HepG2 (cell line): ENCODE data around the gene TNFAIP8L1. TPM values are rescaled to one million over a fixed set of nuclear protein-coding genes. Genes with fewer than 3 reads are reported as not detected.
A peak's percentile ranks its signal among the peaks of the same experiment; 100 is the strongest.

Source experiments
- ADNP ChIP-seq: sonication (generic); formaldehyde crosslinking; IDR thresholded peaks from 2 replicates; pipeline ENCODE4 v1.4.0; 2020; ENCODE audit warnings: missing genetic modification reagents
- BHLHE40 ChIP-seq: IDR thresholded peaks from 2 replicates; pipeline ENCODE4 v1.6.1; 2011; ENCODE audit warnings: low read length, improper control_type of control experiment
- CEBPG ChIP-seq: IDR thresholded peaks from 2 replicates; pipeline ENCODE4 v1.6.1; 2016
- ELF1 ChIP-seq: sonication (generic); formaldehyde crosslinking; IDR thresholded peaks from 2 replicates; pipeline ENCODE4 v1.4.0; 2020; ENCODE audit warnings: missing genetic modification reagents
- FOSL2 ChIP-seq: sonication (generic); formaldehyde crosslinking; IDR thresholded peaks from 2 replicates; pipeline ENCODE4 v1.4.0; 2020; ENCODE audit warnings: missing genetic modification reagents
- FOXO1 ChIP-seq: sonication (generic); formaldehyde crosslinking; IDR thresholded peaks from 2 replicates; pipeline ENCODE4 v1.4.0; 2020; ENCODE audit warnings: missing genetic modification reagents
- HOXD1 ChIP-seq: sonication (generic); formaldehyde crosslinking; IDR thresholded peaks from 2 replicates; pipeline ENCODE4 v1.5.0; 2020; ENCODE audit warnings: missing genetic modification reagents
- JUNB ChIP-seq: sonication (generic); formaldehyde crosslinking; IDR thresholded peaks from 2 replicates; pipeline ENCODE4 v1.8.0; 2022; ENCODE audit warnings: missing genetic modification reagents, mild to moderate bottlenecking, borderline replicate concordance
- KMT2B ChIP-seq: IDR thresholded peaks from 2 replicates; pipeline ENCODE4 v1.6.1; 2016; ENCODE audit warnings: missing genetic modification reagents, missing compliant biosample characterization
- MIXL1 ChIP-seq: IDR thresholded peaks from 2 replicates; pipeline ENCODE4 v1.6.1; 2016
- MTA3 ChIP-seq: sonication (generic); formaldehyde crosslinking; IDR thresholded peaks from 2 replicates; pipeline ENCODE4 v1.4.0; 2020; ENCODE audit warnings: missing genetic modification reagents
- MXD4 ChIP-seq: IDR thresholded peaks from 2 replicates; pipeline ENCODE4 v1.6.1; 2016; ENCODE audit warnings: mild to moderate bottlenecking, missing biosample characterization, missing genetic modification reagents
- RCOR2 ChIP-seq: IDR thresholded peaks from 2 replicates; pipeline ENCODE4 v1.6.1; 2016; ENCODE audit warnings: missing biosample characterization, missing genetic modification reagents
- TCF7 ChIP-seq: sonication (generic); IDR thresholded peaks from 2 replicates; pipeline ENCODE4 v1.6.1; 2016; ENCODE audit warnings: antibody characterized with exemption, low read depth
- ZNF224 ChIP-seq: sonication (generic); formaldehyde crosslinking; IDR thresholded peaks from 2 replicates; pipeline ENCODE4 v1.5.0; 2020; ENCODE audit warnings: mild to moderate bottlenecking, missing genetic modification reagents
- ZNF446 ChIP-seq: sonication (generic); formaldehyde crosslinking; IDR thresholded peaks from 2 replicates; pipeline ENCODE4 v1.5.0; 2020; ENCODE audit warnings: mild to moderate bottlenecking, missing genetic modification reagents
- ZNF557 ChIP-seq: sonication (generic); formaldehyde crosslinking; IDR thresholded peaks from 2 replicates; pipeline ENCODE4 v1.4.0; 2020; ENCODE audit warnings: missing genetic modification reagents
- ZNF569 ChIP-seq: sonication (generic); formaldehyde crosslinking; IDR thresholded peaks from 2 replicates; pipeline ENCODE4 v1.5.0; 2020; ENCODE audit warnings: mild to moderate bottlenecking, missing genetic modification reagents, moderate library complexity, borderline replicate concordance
- ZNF577 ChIP-seq: sonication (generic); formaldehyde crosslinking; IDR thresholded peaks from 2 replicates; pipeline ENCODE4 v1.4.0; 2020; ENCODE audit warnings: mild to moderate bottlenecking, low read depth, missing genetic modification reagents, borderline replicate concordance
- ZNF629 ChIP-seq: sonication (generic); formaldehyde crosslinking; conservative IDR thresholded peaks from 2 replicates; pipeline ENCODE4 v1.5.0; 2020; ENCODE audit warnings: missing genetic modification reagents
- ZNF703 ChIP-seq: sonication (generic); formaldehyde crosslinking; IDR thresholded peaks from 2 replicates; pipeline ENCODE4 v1.5.1; 2020; ENCODE audit warnings: missing genetic modification reagents, mild to moderate bottlenecking, moderate library complexity, borderline replicate concordance
- ZNF720 ChIP-seq: sonication (generic); formaldehyde crosslinking; IDR thresholded peaks from 2 replicates; pipeline ENCODE4 v1.4.0; 2020; ENCODE audit warnings: missing genetic modification reagents
- ZNF761 ChIP-seq: sonication (generic); formaldehyde crosslinking; conservative IDR thresholded peaks from 2 replicates; pipeline ENCODE4 v1.4.0; 2020; ENCODE audit warnings: mild to moderate bottlenecking, missing genetic modification reagents
- ZNF891 ChIP-seq: sonication (generic); formaldehyde crosslinking; IDR thresholded peaks from 2 replicates; pipeline ENCODE4 v1.5.0; 2020; ENCODE audit warnings: mild to moderate bottlenecking, missing genetic modification reagents
- ZSCAN21 ChIP-seq: sonication (generic); formaldehyde crosslinking; IDR thresholded peaks from 2 replicates; pipeline ENCODE4 v1.8.0; 2022; ENCODE audit warnings: mild to moderate bottlenecking, missing genetic modification reagents, moderate library complexity, borderline replicate concordance
- polyA plus RNA-seq, 8 experiments: library from polyadenylated mRNA; depleted of rRNA in 3 of 8; stranded (reverse) in 7 of 8; unstranded in 1 of 8; fragments of >200 nt; fragmentation: Illumina TruSeq in 4 of 8; extraction: Trizol in 4 of 8; gene quantifications; 2 replicates each; pipeline versions ENCODE4 v1.2.1 to v1.2.3, GENCODE V29; 2011 to 2016; ENCODE audit warnings: low read depth in 4 of 8, missing spikeins in 1 of 8, mixed read lengths in 1 of 8; ENCODE audit not compliant: insufficient read depth in 1 of 8
- total RNA-seq, 5 experiments: library from RNA; depleted of rRNA; stranded (reverse); fragments of >200 nt; fragmentation: Illumina TruSeq; extraction: Trizol; gene quantifications; 2 replicates each; pipeline ENCODE4 v1.2.3, GENCODE V29; 2016; ENCODE audit warnings: low read depth in 1 of 5
- TF ChIP-seq, protein P1 (sequence below): sonication (generic); formaldehyde crosslinking; IDR thresholded peaks from 2 replicates; pipeline ENCODE4 v1.5.1; 2020; ENCODE audit warnings: mild to moderate bottlenecking, missing genetic modification reagents
- TF ChIP-seq, protein P2 (sequence below): sonication (generic); formaldehyde crosslinking; IDR thresholded peaks from 2 replicates; pipeline ENCODE4 v1.9.0; 2022; ENCODE audit warnings: low read depth, missing genetic modification reagents
- TF ChIP-seq, protein P3 (sequence below): sonication (generic); formaldehyde crosslinking; IDR thresholded peaks from 2 replicates; pipeline ENCODE4 v1.4.0; 2020; ENCODE audit warnings: missing genetic modification reagents, low read depth, mild to moderate bottlenecking, borderline replicate concordance

TNFAIP8L1 gene
- total and polyA plus RNA-seq, 2 of the 13 experiments (the other 11 are each of a cell fraction or from before 2014, with no cell fraction given): 13.4 to 21.4 TPM

DNA sequence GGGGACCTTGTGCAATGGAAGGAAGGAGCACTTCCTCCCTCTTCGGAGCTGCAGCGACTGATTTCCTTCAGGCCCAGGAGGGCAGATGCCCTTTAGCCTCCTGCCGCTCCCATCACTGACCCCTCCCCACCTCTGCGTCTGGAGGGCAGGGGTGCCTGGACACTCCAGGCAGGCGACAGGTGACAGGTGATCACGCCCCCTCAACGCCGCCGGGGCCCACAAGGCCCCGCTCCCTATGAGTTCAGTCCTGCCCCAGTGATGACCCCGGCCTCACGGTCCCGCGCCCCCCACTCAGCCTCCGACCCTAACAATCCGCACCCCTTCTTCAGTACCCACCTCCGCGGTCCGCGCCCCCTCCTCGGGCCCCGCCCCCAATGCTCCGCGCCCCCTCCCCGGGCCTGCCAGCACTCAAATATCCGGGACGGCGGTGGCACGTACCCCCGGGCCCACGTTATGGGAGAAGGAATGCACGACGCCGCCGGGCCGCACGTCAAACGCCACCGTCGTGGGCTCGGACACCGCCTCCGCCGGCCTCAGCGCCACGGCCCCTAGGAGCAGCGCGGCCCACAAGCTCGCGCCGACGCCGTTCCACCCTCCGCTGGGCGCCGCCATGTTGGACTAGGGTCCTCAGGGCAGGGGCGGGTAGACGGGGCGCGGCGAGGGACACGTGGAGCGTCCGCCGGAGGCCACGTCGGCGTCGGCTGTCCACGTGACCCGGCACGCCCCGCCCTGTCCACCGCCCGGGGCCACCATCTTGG lies 30.6 kb downstream of the TNFAIP8L1 start, which contains the start of gene MYDGF (continued):
- TF ChIP-seq ZNF891: 0 out of 2 replicates have a peak, but pooled peaks have one; percentile 70
- TF ChIP-seq ZNF577 (CRISPR knock-in tag): no peak
- TF ChIP-seq ZNF569: no peak
- 0 out of 2 replicates have a peak, but pooled peaks have one; percentile 28 for TF ChIP-seq ZNF761 (CRISPR knock-in tag)
- TF ChIP-seq JUNB: no peak
- TF ChIP-seq HOXD1: no peak
- no peak for TF ChIP-seq MTA3 (CRISPR knock-in tag)
- no peak for TF ChIP-seq RCOR2 (CRISPR knock-in tag)
- TF ChIP-seq, protein P1, sequence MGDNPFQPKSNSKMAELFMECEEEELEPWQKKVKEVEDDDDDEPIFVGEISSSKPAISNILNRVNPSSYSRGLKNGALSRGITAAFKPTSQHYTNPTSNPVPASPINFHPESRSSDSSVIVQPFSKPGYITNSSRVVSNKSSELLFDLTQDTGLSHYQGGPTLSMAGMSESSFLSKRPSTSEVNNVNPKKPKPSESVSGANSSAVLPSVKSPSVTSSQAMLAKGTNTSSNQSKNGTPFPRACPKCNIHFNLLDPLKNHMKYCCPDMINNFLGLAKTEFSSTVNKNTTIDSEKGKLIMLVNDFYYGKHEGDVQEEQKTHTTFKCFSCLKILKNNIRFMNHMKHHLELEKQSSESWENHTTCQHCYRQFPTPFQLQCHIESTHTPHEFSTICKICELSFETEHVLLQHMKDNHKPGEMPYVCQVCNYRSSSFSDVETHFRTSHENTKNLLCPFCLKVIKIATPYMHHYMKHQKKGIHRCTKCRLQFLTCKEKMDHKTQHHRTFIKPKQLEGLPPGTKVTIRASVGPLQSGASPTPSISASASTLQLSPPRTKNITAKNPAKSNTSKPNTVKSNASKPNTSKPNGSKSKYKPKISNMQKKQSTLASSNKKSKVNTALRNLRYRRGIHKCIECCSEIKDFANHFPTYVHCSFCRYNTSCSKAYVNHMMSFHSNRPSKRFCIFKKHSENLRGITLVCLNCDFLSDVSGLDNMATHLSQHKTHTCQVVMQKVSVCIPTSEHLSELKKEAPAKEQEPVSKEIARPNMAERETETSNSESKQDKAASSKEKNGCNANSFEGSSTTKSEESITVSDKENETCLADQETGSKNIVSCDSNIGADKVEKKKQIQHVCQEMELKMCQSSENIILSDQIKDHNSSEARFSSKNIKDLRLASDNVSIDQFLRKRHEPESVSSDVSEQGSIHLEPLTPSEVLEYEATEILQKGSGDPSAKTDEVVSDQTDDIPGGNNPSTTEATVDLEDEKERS (CRISPR knock-in tag): no peak
- no peak for TF ChIP-seq ELF1
- TF ChIP-seq ZNF446 (CRISPR knock-in tag): peak; percentile 66; the same call in 1 of the 2 replicates
- peak; percentile 53; the same call in 1 of the 2 replicates for TF ChIP-seq FOXO1 (CRISPR knock-in tag)
- TF ChIP-seq MIXL1 (CRISPR knock-in tag): no peak
- TF ChIP-seq ZSCAN21 (CRISPR knock-in tag): peak; percentile 87; the same call in 1 of the 2 replicates
- no peak for TF ChIP-seq ZNF703 (CRISPR knock-in tag)
- no peak for TF ChIP-seq ZNF557
- TF ChIP-seq, protein P2, sequence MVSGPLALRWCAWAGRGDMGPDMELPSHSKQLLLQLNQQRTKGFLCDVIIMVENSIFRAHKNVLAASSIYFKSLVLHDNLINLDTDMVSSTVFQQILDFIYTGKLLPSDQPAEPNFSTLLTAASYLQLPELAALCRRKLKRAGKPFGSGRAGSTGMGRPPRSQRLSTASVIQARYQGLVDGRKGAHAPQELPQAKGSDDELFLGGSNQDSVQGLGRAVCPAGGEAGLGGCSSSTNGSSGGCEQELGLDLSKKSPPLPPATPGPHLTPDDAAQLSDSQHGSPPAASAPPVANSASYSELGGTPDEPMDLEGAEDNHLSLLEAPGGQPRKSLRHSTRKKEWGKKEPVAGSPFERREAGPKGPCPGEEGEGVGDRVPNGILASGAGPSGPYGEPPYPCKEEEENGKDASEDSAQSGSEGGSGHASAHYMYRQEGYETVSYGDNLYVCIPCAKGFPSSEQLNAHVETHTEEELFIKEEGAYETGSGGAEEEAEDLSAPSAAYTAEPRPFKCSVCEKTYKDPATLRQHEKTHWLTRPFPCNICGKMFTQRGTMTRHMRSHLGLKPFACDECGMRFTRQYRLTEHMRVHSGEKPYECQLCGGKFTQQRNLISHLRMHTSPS (CRISPR knock-in tag): no peak
- no peak for TF ChIP-seq ZNF720 (CRISPR knock-in tag)
- TF ChIP-seq ADNP (CRISPR knock-in tag): no peak
- no peak for TF ChIP-seq ZNF224 (CRISPR knock-in tag)
- no peak for TF ChIP-seq TCF7
- peak; percentile 40; the same call in 1 of the 2 replicates for TF ChIP-seq BHLHE40
- 0 out of 2 replicates have a peak, but pooled peaks have one; percentile 14 for TF ChIP-seq CEBPG (CRISPR knock-in tag)
- TF ChIP-seq, protein P3, sequence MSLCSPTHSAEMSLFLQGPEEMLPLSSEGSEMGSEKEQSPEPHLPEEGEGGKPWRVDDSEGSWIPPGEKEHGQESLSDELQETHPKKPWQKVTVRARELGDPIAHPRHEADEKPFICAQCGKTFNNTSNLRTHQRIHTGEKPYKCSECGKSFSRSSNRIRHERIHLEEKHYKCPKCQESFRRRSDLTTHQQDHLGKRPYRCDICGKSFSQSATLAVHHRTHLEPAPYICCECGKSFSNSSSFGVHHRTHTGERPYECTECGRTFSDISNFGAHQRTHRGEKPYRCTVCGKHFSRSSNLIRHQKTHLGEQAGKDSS: peak; percentile 77; the same call in 1 of the 2 replicates
- 0 out of 2 replicates have a peak, but pooled peaks have one; percentile 10 for TF ChIP-seq KMT2B (CRISPR knock-in tag)
- peak; percentile 79 for TF ChIP-seq MXD4 (CRISPR knock-in tag)
- no peak for TF ChIP-seq ZNF629
- no peak; the same call in 1 of the 2 replicates for TF ChIP-seq FOSL2
